Left lobe of liver (tissue), 2 donors: ENCODE results near the gene CERS1. TPM values are rescaled to one million over a fixed set of nuclear protein-coding genes. Genes with fewer than 3 reads are reported as not detected.

Experiments used
- ATAC-seq: fragments of 200-7000 bp; cut with Tn5 transposase; one replicate; pipeline ENCODE4 v1.9.1; 2020; ENCODE audit warnings: mild to moderate bottlenecking, moderate library complexity
- DNase-seq: peaks from one replicate; pipeline ENCODE4 v3.0.0-alpha.2; 2020; ENCODE audit warnings: low spot score
- total RNA-seq: library from RNA; stranded (reverse); gene quantifications from one replicate; pipeline ENCODE4 v1.2.1, GENCODE V29; 2021
- donor health status: DM: no; HTN: no; CAD: no; lungs with moderate emphysema.
- donor health status: DM: no; HTN: yes; CAD: no.

Gene CERS1
- 0.08 TPM for total RNA-seq

- ATAC-seq (no peak), DNase-seq (no peak)
Observed at GRCh38 chr19:18895824-18896341, at the start of gene CERS1. TSS of gene CERS1 (minus strand) at chr19:18896158. CDS start at chr19:18896072, 86 bp downstream.

- DNase-seq (no peak), ATAC-seq (no peak)
Observed at GRCh38 chr19:18945297-18945696, 49.3 kb upstream of the CERS1 start.

- DNase-seq: no peak
- no peak for ATAC-seq
Observed at GRCh38 chr19:18943465-18943864, 47.5 kb upstream of the CERS1 start.

- DNase-seq (no peak), ATAC-seq (no peak)
Observed at GRCh38 chr19:18942692-18943091, 46.7 kb upstream of the CERS1 start.

- DNase-seq (no peak), ATAC-seq (no peak)
Observed at GRCh38 chr19:18941628-18942354, 45.8 kb upstream of the CERS1 start.

GRCh38 chr19:18940769-18941627 is 45.0 kb upstream of the CERS1 start, which contains the start of gene HOMER3:
TSS of gene HOMER3 (minus strand) at chr19:18941217. CDS start at chr19:18938982, 2,235 bp downstream.
- ATAC-seq (peak; percentile 95), DNase-seq (peak; percentile 78)

GRCh38 chr19:18939922-18940768 is 44.2 kb upstream of the CERS1 start:
- DNase-seq: no peak
- peak; percentile 10 for ATAC-seq

GRCh38 chr19:18939163-18939562 is 43.2 kb upstream of the CERS1 start:
- no peak for ATAC-seq

GRCh38 chr19:18933297-18933696 is 37.3 kb upstream of the CERS1 start:
- no peak for DNase-seq
- ATAC-seq: no peak

More at GRCh38 chr19:18939163-18939562, 43.2 kb upstream of the CERS1 start:
- DNase-seq: no peak

GRCh38 chr19:18932216-18932841 is 36.4 kb upstream of the CERS1 start:
- peak; percentile 83 for ATAC-seq
- DNase-seq: peak; percentile 58

GRCh38 chr19:18931316-18932162 is 35.6 kb upstream of the CERS1 start:
- DNase-seq: no peak
- ATAC-seq: no peak

- DNase-seq: no peak
- ATAC-seq: no peak
Observed at GRCh38 chr19:18929311-18929710, 33.4 kb upstream of the CERS1 start.

- ATAC-seq (no peak), DNase-seq (no peak)
Observed at GRCh38 chr19:18928018-18928805, 32.3 kb upstream of the CERS1 start.

GRCh38 chr19:18924684-18925213 is 28.8 kb upstream of the CERS1 start:
- ATAC-seq (no peak), DNase-seq (no peak)

GRCh38 chr19:18922228-18922985 is 26.4 kb upstream of the CERS1 start:
- DNase-seq (no peak), ATAC-seq (no peak)

- no peak for ATAC-seq
Observed at GRCh38 chr19:18921593-18921992, 25.6 kb upstream of the CERS1 start.

GRCh38 chr19:18920400-18920799 is 24.4 kb upstream of the CERS1 start:
- ATAC-seq: no peak

More at GRCh38 chr19:18921593-18921992, 25.6 kb upstream of the CERS1 start:
- DNase-seq: no peak

GRCh38 chr19:18919900-18920214 is 23.9 kb upstream of the CERS1 start:
- DNase-seq (no peak), ATAC-seq (no peak)

More at GRCh38 chr19:18920400-18920799, 24.4 kb upstream of the CERS1 start:
- DNase-seq: no peak
